Measurements from ENCODE around the gene CC2D2B. TPM values are rescaled to one million over a fixed set of nuclear protein-coding genes. Genes with fewer than 3 reads are reported as not detected.

CC2D2B gene
- total RNA-seq, 2 donors from 2014 or later: 0.33 to 1.4 TPM

DNA sequence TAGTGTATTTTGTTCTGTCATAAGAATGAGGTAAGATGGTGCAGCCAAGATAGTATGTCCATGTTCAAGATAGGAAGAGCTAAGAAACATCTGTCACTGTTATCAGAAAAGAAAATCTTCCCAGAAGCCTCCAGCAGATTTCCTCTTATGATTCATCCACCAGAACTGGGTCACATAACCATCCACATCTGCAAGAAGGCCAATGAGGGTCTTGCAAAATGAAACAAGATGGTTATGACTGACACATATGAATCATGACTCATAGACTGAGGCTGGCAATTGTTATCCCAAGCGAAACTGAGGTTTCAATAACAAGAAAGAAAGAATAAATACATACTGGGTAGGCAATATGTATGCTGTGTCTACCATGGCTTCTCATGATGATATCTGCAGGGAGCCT, 165.9 kb downstream of the CC2D2B start:
- H3K9me3 Mint-ChIP-seq: no peaks in the 10 kb centered on the region
- Histone ChIP-seq H3K9ac (ENCODE audit: extremely low read depth, low read length, poor library complexity, severe bottlenecking) (no peak overlapping the region), H3K36me3 (ENCODE audit: control insufficient read depth, insufficient read depth, low read length) (no peaks in the 10 kb centered on the region), H3K9me3 (ENCODE audit: control insufficient read depth, low read length) (no peaks in the 10 kb centered on the region), H3K27ac (ENCODE audit: low read depth, low read length) (no peak overlapping the region), H3K4me3 (ENCODE audit: low read length) (no peak overlapping the region), H3K4me1 (ENCODE audit: control insufficient read depth, insufficient read depth, low read length) (peaks cover 2% of the 10 kb centered on the region), H3K27me3 (ENCODE audit: control insufficient read depth, insufficient read depth, low read length, poor library complexity, severe bottlenecking) (no peaks in the 10 kb centered on the region)
- 100% methylated on average over 1 of the region's 1 CpG; no CpG with 5 or more reads in 1 of the 2 experiments for WGBS, 2 experiments (ENCODE audit: insufficient coverage in 1 of 2, insufficient read length in 1 of 2)
- DNase-seq: no peak
- TF ChIP-seq, protein P1, sequence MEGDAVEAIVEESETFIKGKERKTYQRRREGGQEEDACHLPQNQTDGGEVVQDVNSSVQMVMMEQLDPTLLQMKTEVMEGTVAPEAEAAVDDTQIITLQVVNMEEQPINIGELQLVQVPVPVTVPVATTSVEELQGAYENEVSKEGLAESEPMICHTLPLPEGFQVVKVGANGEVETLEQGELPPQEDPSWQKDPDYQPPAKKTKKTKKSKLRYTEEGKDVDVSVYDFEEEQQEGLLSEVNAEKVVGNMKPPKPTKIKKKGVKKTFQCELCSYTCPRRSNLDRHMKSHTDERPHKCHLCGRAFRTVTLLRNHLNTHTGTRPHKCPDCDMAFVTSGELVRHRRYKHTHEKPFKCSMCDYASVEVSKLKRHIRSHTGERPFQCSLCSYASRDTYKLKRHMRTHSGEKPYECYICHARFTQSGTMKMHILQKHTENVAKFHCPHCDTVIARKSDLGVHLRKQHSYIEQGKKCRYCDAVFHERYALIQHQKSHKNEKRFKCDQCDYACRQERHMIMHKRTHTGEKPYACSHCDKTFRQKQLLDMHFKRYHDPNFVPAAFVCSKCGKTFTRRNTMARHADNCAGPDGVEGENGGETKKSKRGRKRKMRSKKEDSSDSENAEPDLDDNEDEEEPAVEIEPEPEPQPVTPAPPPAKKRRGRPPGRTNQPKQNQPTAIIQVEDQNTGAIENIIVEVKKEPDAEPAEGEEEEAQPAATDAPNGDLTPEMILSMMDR (conservative IDR thresholded peaks at IDR 0.05): no peak
- H3K27me3 Mint-ChIP-seq (ENCODE audit: insufficient read depth): no peaks in the 10 kb centered on the region
- no peaks in the 10 kb centered on the region for H3K36me3 Mint-ChIP-seq (ENCODE audit: low read depth)
- no peak overlapping the region for H3K27ac Mint-ChIP-seq
- peaks cover 20% of the 10 kb centered on the region for H3K4me1 Mint-ChIP-seq
- H3K4me3 Mint-ChIP-seq: no peak overlapping the region

DNA sequence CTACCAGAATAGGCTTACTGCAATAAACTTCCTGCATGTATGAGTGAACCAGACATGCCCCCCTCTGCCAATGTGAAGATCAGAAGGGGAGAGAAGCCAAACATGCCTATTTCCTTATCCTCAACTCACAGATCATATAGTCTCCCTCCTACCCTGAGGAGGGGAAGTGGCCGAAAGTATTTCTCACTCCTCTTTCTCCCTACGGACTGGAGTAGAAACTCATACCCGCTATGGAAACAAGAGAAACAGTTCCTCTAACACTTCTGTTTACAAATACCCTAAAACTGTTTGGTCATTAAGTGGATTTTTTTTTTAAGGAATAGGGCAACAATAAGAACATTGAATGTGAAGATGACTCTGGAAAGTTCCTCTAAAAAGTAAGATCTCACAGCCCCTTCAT, 167.0 kb downstream of the CC2D2B start:
- Histone ChIP-seq H3K27me3 (ENCODE audit: control insufficient read depth, insufficient read depth, low read length, poor library complexity, severe bottlenecking) (no peaks in the 10 kb centered on the region), H3K27ac (ENCODE audit: low read depth, low read length) (no peak overlapping the region), H3K9me3 (ENCODE audit: control insufficient read depth, low read length) (no peaks in the 10 kb centered on the region), H3K9ac (ENCODE audit: extremely low read depth, low read length, poor library complexity, severe bottlenecking) (no peak overlapping the region), H3K36me3 (ENCODE audit: control insufficient read depth, insufficient read depth, low read length) (no peaks in the 10 kb centered on the region), H3K4me3 (ENCODE audit: low read length) (no peak overlapping the region), H3K4me1 (ENCODE audit: control insufficient read depth, insufficient read depth, low read length) (peaks cover 2% of the 10 kb centered on the region)
- 94% methylated on average over 2 of the region's 3 CpGs; no CpG with 5 or more reads in 1 of the 2 experiments for WGBS, 2 experiments (ENCODE audit: insufficient coverage in 1 of 2, insufficient read length in 1 of 2)
- DNase-seq: no peak
- H3K4me3 Mint-ChIP-seq: no peak overlapping the region
- no peak overlapping the region for H3K27ac Mint-ChIP-seq
- TF ChIP-seq, protein P1 (conservative IDR thresholded peaks at IDR 0.05): no peak
- no peaks in the 10 kb centered on the region for H3K36me3 Mint-ChIP-seq (ENCODE audit: low read depth)
- no peaks in the 10 kb centered on the region for H3K27me3 Mint-ChIP-seq (ENCODE audit: insufficient read depth)
- H3K9me3 Mint-ChIP-seq: no peaks in the 10 kb centered on the region
- H3K4me1 Mint-ChIP-seq: peaks cover 20% of the 10 kb centered on the region

- Histone ChIP-seq H3K9me3 (ENCODE audit: control insufficient read depth, low read length) (no peaks in the 10 kb centered on the region), H3K9ac (ENCODE audit: extremely low read depth, low read length, poor library complexity, severe bottlenecking) (no peak overlapping the region), H3K4me1 (ENCODE audit: control insufficient read depth, insufficient read depth, low read length) (peaks cover 2% of the 10 kb centered on the region), H3K27ac (ENCODE audit: low read depth, low read length) (no peak overlapping the region), H3K36me3 (ENCODE audit: control insufficient read depth, insufficient read depth, low read length) (no peaks in the 10 kb centered on the region), H3K27me3 (ENCODE audit: control insufficient read depth, insufficient read depth, low read length, poor library complexity, severe bottlenecking) (no peaks in the 10 kb centered on the region), H3K4me3 (ENCODE audit: low read length) (no peak overlapping the region)
- no peaks in the 10 kb centered on the region for H3K36me3 Mint-ChIP-seq (ENCODE audit: low read depth)
- H3K27ac Mint-ChIP-seq: no peak overlapping the region
- DNase-seq: no peak
- TF ChIP-seq, protein P1 (conservative IDR thresholded peaks at IDR 0.05): no peak
- 86 to 94% methylated on average over 2 of the region's 2 CpGs for WGBS, 2 experiments (ENCODE audit: insufficient coverage in 1 of 2, insufficient read length in 1 of 2)
- no peak overlapping the region for H3K4me3 Mint-ChIP-seq
- no peaks in the 10 kb centered on the region for H3K27me3 Mint-ChIP-seq (ENCODE audit: insufficient read depth)
- no peaks in the 10 kb centered on the region for H3K9me3 Mint-ChIP-seq
- H3K4me1 Mint-ChIP-seq: peaks cover 20% of the 10 kb centered on the region
These were observed 168.2 kb downstream of the CC2D2B start for GRCh38 chr10:96075977-96076376.

Measured in endodermal cell (in vitro differentiated cells).